DND-41 (cell line): Measurements from ENCODE around the gene HIVEP1.
A peak's percentile ranks its signal among the peaks of the same experiment; 100 is the strongest.

Experiments
- ATAC-seq: fragments of 200-7000 bp; cut with Tn5 transposase; 3 replicates; pipeline ENCODE4 v1.9.1; 2021; ENCODE audit warnings: low read depth; ENCODE audit not compliant: insufficient read depth
- DNase-seq: peaks from one replicate; pipeline ENCODE4 v3.0.0-alpha.2; 2020
- H2AFZ ChIP-seq: 2 replicates; pipeline ENCODE4 v1.6.0; 2012; ENCODE audit warnings: low read depth, low read length
- H3K27ac ChIP-seq: 2 replicates; pipeline ENCODE4 v1.5.1; 2012; ENCODE audit warnings: low read length, inconsistent platforms
- H3K27me3 ChIP-seq: fragments of 200-600 bp; sonication (generic); 2 replicates; pipeline ENCODE4 v1.6.0; 2012; ENCODE audit warnings: low read length, mild to moderate bottlenecking, inconsistent platforms; ENCODE audit not compliant: insufficient read depth, poor library complexity
- H3K36me3 ChIP-seq: 2 replicates; pipeline ENCODE4 v1.5.1; 2012; ENCODE audit warnings: low read length, inconsistent platforms; ENCODE audit not compliant: insufficient read depth
- H3K4me1 ChIP-seq: 2 replicates; pipeline ENCODE4 v1.5.1; 2012; ENCODE audit warnings: mild to moderate bottlenecking, low read length; ENCODE audit not compliant: insufficient read depth
- H3K4me2 ChIP-seq: 2 replicates; pipeline ENCODE4 v1.6.0; 2012; ENCODE audit warnings: mild to moderate bottlenecking, moderate library complexity, low read length, inconsistent platforms; ENCODE audit not compliant: insufficient read depth
- H3K4me3 ChIP-seq, 2 experiments: fragments of 200-600 bp in 1 of 2; shearing (Covaris generic) in 1 of 2; 2 replicates each; pipeline ENCODE4 v1.5.1; 2012 to 2016; ENCODE audit warnings: inconsistent platforms in 2 of 2, low read length in 2 of 2, mild to moderate bottlenecking in 2 of 2, low read depth in 1 of 2, moderate library complexity in 1 of 2
- H3K79me2 ChIP-seq: 2 replicates; pipeline ENCODE4 v1.6.0; 2012; ENCODE audit warnings: low read length, inconsistent platforms; ENCODE audit not compliant: insufficient read depth
- H3K9ac ChIP-seq: 2 replicates; pipeline ENCODE4 v1.6.0; 2012; ENCODE audit warnings: low read depth, mild to moderate bottlenecking, inconsistent platforms, low read length, moderate library complexity
- H3K9me3 ChIP-seq: 2 replicates; pipeline ENCODE4 v1.5.1; 2012; ENCODE audit warnings: low read length, moderate library complexity, mild to moderate bottlenecking, inconsistent platforms; ENCODE audit not compliant: insufficient read depth, severe bottlenecking
- H4K20me1 ChIP-seq: 2 replicates; pipeline ENCODE4 v1.6.0; 2012; ENCODE audit warnings: low read length; ENCODE audit not compliant: insufficient read depth
- CTCF ChIP-seq: IDR thresholded peaks from 2 replicates; pipeline ENCODE4 v1.5.1; 2012; ENCODE audit warnings: borderline replicate concordance, low read length, moderate library complexity, mild to moderate bottlenecking; ENCODE audit not compliant: poor library complexity, severe bottlenecking; ENCODE audit errors: extremely low read depth
- EZH2 ChIP-seq: IDR thresholded peaks from 3 replicates; pipeline ENCODE4 v1.6.1; 2012; ENCODE audit warnings: borderline replicate concordance, low read depth, mild to moderate bottlenecking, moderate library complexity, low read length, inconsistent platforms; ENCODE audit not compliant: severe bottlenecking

Gene HIVEP1

GRCh38 chr6:12009876-12010634 lies 2.1 kb upstream of the HIVEP1 start:
- H3K4me2 ChIP-seq, result peak overlapping the region; percentile 69
- H3K4me3 ChIP-seq, result peak overlapping the region in 1 of 2 experiments; percentile 76; a peak in 3 of 4 replicates
- H2AFZ ChIP-seq, result 0 out of 2 replicates have a peak overlapping the region, but pooled peaks have one; percentile 56
- peaks cover 41% of the 10 kb centered on the region for H3K27me3 ChIP-seq
- TF ChIP-seq EZH2 (no peak), CTCF (no peak)
- peak overlapping the region; percentile 48; the same call in 1 of the 2 replicates for H3K9ac ChIP-seq
- ATAC-seq (no peak), DNase-seq (no peak)
- no peaks in the 10 kb centered on the region for H3K79me2 ChIP-seq
- peaks cover 36% of the 10 kb centered on the region for H3K4me1 ChIP-seq
- peaks cover 16% of the 10 kb centered on the region for H4K20me1 ChIP-seq
- no peak overlapping the region for H3K27ac ChIP-seq
- H3K36me3 ChIP-seq, result no peaks in the 10 kb centered on the region
- no peaks in the 10 kb centered on the region for H3K9me3 ChIP-seq

- Histone ChIP-seq H3K27me3 (peaks cover 37% of the 10 kb centered on the region), H3K27ac (no peak overlapping the region), H3K9me3 (no peaks in the 10 kb centered on the region), H3K9ac (peak overlapping the region; percentile 48), H3K4me1 (peaks cover 36% of the 10 kb centered on the region), H3K4me2 (peak overlapping the region; percentile 69), H3K36me3 (no peaks in the 10 kb centered on the region), H2AFZ (peak overlapping the region; percentile 56), H4K20me1 (peaks cover 16% of the 10 kb centered on the region), H3K4me3 (peak overlapping the region; percentile 29 to 76; a peak in 3 of 4 replicates), H3K79me2 (no peaks in the 10 kb centered on the region)
- TF ChIP-seq CTCF (no peak), EZH2 (peak; percentile 70)
- no peak for DNase-seq
- peak; percentile 18; the same call in 2 of the 3 replicates for ATAC-seq
Observed at GRCh38 chr6:12010635-12011275, 1.4 kb upstream of the HIVEP1 start.

- peak overlapping the region; percentile 96; the same call in 1 of the 2 replicates for H3K4me2 ChIP-seq
- H3K4me1 ChIP-seq, result peaks cover 36% of the 10 kb centered on the region
- no peak overlapping the region for H3K27ac ChIP-seq
Observed at GRCh38 chr6:12011276-12012037, 655 bp upstream of the HIVEP1 start.

More at GRCh38 chr6:12011276-12012037, 655 bp upstream of the HIVEP1 start:
- no peaks in the 10 kb centered on the region for H3K9me3 ChIP-seq
- peaks cover 17% of the 10 kb centered on the region for H4K20me1 ChIP-seq
- ATAC-seq (peak; percentile 78), DNase-seq (peak; percentile 91)
- no peaks in the 10 kb centered on the region for H3K36me3 ChIP-seq
- peak overlapping the region; percentile 48; the same call in 1 of the 2 replicates for H3K9ac ChIP-seq
- H3K79me2 ChIP-seq, result no peaks in the 10 kb centered on the region
- H2AFZ ChIP-seq, result no peak overlapping the region; the same call in 1 of the 2 replicates
- H3K4me3 ChIP-seq, result peak overlapping the region in 1 of 2 experiments; percentile 76; a peak in 3 of 4 replicates
- H3K27me3 ChIP-seq, result peaks cover 33% of the 10 kb centered on the region
- no peak for TF ChIP-seq CTCF
- no peak for TF ChIP-seq EZH2
